LNCaP clone FGC (cell line): ENCODE data around the gene HOXD3.

Experiments
- DNase-seq: peaks from one replicate; pipeline ENCODE4 v3.0.0-alpha.2; 2011; ENCODE audit warnings: low read depth
- H3K4me3 ChIP-seq: 2 replicates; pipeline ENCODE4 v1.5.1; 2011; ENCODE audit warnings: mild to moderate bottlenecking, low read depth, low read length, control low read depth
- TF ChIP-seq, protein P1 (sequence below): IDR thresholded peaks from 2 replicates; pipeline ENCODE4 v1.5.1; 2012; ENCODE audit warnings: mild to moderate bottlenecking; ENCODE audit not compliant: control insufficient read depth, insufficient read depth; ENCODE audit errors: extremely low read depth

HOXD3 gene

DNA sequence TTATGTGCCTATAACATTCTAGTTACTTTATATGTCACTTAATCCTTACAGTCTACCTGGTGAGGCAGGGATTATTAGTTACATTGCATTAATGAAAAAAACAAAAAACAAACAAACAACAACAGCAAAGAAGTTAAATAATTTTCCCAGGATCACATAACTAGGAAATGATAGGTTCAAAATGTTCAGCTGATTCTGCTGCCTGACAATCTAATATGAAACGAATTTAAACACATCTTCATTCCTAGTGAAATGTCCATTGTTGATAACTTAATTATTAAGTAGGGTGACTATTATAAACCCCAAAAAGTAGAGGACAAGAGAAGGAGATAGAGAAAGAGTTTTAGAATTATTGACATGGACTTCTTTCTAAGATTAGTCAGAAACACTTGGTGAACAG lies 54.0 kb downstream of the HOXD3 start:
- DNase-seq: no peak
- TF ChIP-seq, protein P1, sequence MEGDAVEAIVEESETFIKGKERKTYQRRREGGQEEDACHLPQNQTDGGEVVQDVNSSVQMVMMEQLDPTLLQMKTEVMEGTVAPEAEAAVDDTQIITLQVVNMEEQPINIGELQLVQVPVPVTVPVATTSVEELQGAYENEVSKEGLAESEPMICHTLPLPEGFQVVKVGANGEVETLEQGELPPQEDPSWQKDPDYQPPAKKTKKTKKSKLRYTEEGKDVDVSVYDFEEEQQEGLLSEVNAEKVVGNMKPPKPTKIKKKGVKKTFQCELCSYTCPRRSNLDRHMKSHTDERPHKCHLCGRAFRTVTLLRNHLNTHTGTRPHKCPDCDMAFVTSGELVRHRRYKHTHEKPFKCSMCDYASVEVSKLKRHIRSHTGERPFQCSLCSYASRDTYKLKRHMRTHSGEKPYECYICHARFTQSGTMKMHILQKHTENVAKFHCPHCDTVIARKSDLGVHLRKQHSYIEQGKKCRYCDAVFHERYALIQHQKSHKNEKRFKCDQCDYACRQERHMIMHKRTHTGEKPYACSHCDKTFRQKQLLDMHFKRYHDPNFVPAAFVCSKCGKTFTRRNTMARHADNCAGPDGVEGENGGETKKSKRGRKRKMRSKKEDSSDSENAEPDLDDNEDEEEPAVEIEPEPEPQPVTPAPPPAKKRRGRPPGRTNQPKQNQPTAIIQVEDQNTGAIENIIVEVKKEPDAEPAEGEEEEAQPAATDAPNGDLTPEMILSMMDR: no peak

DNA sequence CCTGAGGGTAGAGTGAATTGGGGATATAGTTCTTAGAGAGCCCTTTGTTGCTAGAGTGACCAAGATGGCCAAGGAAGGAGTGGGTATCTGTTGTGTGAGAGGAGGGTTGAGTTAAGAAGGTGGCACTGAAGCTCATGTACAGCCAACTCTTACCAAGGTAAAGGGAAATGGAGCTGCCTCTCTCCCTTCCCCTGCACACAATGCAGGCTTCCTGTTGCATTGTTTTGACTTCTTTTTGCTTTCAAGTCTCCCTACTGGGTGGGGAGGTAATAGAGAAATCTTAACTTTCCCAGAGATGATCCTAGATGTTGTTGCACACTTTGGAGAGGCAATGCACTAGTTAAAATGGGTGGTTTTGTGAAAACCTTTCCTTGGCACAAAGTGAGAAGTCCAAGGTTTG lies 55.2 kb downstream of the HOXD3 start:
- TF ChIP-seq, protein P1: no peak
- H3K4me3 ChIP-seq: no peak overlapping the region
- no peak for DNase-seq

More for the DNA sequence above, 54.0 kb downstream of the HOXD3 start:
- no peak overlapping the region for H3K4me3 ChIP-seq

DNA sequence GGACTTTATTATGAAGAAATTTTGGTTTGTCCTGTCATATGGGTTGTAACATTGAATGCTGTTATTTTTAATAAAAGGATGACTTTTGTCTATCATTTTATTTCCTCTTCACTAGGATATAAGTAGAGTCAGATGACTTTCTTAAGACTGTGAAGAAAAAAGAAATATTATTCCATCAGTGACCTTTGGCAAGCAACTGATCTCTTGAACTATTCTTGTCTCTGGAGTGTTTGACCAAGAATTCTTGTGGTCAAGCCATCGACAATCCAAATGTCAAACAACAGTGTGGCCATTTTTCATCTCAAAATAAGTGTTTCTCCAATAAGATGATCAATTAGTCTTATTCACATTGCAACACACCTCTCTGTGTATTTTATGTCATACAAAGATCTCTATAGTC lies 56.3 kb downstream of the HOXD3 start:
- no peak overlapping the region for H3K4me3 ChIP-seq
- no peak for DNase-seq
- TF ChIP-seq, protein P1: no peak
